ENCODE results near the gene ZKSCAN4. TPM values are rescaled to one million over a fixed set of nuclear protein-coding genes. Genes with fewer than 3 reads are reported as not detected.

The ZKSCAN4 gene
- polyA plus RNA-seq, 1 of the 3 experiments (the other 2 are of a cell fraction), result 2.9 TPM

DNA sequence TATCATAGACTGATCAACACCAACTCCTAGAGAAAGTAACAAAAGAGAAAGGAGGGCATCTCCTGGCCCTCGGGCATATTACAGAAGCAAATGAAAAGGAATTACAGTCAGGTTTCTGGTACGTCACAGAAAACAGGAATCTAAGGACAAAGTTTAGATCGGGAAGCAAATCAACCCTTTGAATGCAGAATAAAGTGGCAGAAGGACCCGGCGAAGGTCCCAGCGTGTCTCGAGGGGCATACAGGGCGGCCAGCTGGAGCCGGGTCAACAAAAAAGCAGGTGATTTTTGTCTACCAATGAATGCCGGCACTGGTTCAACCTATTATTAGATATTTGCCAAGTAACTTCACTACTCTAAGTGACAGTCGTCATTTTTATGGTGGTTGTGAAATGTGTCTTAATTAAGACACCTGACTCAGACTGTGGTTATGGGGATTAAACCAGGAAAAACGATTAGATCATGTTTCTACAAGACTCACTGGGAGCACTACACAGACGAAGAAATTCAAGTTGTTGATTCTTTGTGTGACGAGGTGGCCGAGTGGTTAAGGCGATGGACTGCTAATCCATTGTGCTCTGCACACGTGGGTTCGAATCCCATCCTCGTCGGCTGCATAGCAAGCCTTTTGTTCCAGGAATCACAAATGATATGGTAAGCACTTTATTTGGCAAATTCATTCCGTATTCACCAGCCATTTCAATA, 39.4 kb downstream of the ZKSCAN4 start (continued):
- TF ChIP-seq, protein P1, sequence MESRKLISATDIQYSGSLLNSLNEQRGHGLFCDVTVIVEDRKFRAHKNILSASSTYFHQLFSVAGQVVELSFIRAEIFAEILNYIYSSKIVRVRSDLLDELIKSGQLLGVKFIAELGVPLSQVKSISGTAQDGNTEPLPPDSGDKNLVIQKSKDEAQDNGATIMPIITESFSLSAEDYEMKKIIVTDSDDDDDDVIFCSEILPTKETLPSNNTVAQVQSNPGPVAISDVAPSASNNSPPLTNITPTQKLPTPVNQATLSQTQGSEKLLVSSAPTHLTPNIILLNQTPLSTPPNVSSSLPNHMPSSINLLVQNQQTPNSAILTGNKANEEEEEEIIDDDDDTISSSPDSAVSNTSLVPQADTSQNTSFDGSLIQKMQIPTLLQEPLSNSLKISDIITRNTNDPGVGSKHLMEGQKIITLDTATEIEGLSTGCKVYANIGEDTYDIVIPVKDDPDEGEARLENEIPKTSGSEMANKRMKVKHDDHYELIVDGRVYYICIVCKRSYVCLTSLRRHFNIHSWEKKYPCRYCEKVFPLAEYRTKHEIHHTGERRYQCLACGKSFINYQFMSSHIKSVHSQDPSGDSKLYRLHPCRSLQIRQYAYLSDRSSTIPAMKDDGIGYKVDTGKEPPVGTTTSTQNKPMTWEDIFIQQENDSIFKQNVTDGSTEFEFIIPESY (IDR thresholded peaks at IDR 0.05; ENCODE audit: borderline replicate concordance, low read depth), result 0 out of 2 replicates have a peak, but pooled peaks have one; percentile 25
- no peak for TF ChIP-seq SIN3A (IDR thresholded peaks at IDR 0.05; ENCODE audit: borderline replicate concordance, low read depth, low read length)
- TF ChIP-seq TCF12 (IDR thresholded peaks at IDR 0.05), result no peak
- TF ChIP-seq POLR2AphosphoS5 (IDR thresholded peaks at IDR 0.05; ENCODE audit: low read depth, low read length), result no peak
- TF ChIP-seq RFX5 (IDR thresholded peaks at IDR 0.05; ENCODE audit: low read length), result no peak
- peak; percentile 87; the same call in 1 of the 2 replicates for TF ChIP-seq TEAD4 (IDR thresholded peaks at IDR 0.05; ENCODE audit: borderline replicate concordance, insufficient read depth)
- TF ChIP-seq, protein P2, sequence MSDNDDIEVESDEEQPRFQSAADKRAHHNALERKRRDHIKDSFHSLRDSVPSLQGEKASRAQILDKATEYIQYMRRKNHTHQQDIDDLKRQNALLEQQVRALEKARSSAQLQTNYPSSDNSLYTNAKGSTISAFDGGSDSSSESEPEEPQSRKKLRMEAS (IDR thresholded peaks at IDR 0.05; ENCODE audit: low read depth), result no peak
- TF ChIP-seq RCOR1 (IDR thresholded peaks at IDR 0.05; ENCODE audit: low read length), result no peak
- no peak for TF ChIP-seq NRF1 (IDR thresholded peaks at IDR 0.05; ENCODE audit: low read depth, low read length)
- no peak for TF ChIP-seq MXI1 (IDR thresholded peaks at IDR 0.05; ENCODE audit: low read depth, low read length)
- TF ChIP-seq SMC3 (IDR thresholded peaks at IDR 0.05; ENCODE audit: low read depth, low read length), result no peak

DNA sequence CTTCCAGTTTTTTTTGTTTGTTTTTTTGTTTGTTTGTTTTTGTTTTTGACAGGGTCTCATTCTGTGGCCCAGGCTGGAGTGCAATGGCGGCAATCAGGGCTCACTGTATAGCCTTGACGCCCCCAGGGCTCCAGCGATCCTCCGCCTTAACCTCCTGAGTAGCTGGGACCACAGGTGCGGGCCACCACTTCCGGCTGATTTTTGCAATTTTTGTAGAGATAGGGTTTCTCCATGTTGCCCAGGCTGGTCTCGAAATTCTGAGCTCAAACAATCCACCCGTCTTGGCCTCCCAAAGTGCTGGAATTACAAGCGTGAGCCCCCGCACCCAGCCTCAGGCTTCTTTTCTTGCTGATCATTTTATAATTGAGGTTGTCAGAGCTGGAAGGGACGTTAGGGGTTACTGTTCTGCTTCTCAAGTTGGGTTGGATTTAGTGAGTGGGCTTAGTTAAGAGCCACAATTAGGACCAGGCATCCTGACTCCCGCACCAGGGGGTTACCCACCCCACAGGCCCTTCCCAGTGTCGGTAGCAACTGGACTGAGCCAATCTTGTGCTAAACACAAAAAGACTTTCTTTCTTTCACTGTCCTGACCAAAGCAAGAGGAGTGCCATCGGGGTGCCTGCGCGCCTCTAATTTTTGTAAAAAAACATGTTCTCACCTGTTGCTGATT, 40.1 kb downstream of the ZKSCAN4 start:
- Histone ChIP-seq H3F3A (replicated peaks; ENCODE audit: insufficient read depth) (peaks cover 6% of the 10 kb centered on the region), H3K4me2 (peak overlapping the region; percentile 65), H3K9me2 (no peaks in the 10 kb centered on the region), H3K79me2 (ENCODE audit: insufficient read depth) (no peaks in the 10 kb centered on the region), H2AFZ (ENCODE audit: low read depth) (peak overlapping the region; percentile 56), H3K9ac (peak overlapping the region; percentile 30; the same call in 1 of the 2 replicates), H4K20me1 (ENCODE audit: insufficient read depth) (no peaks in the 10 kb centered on the region), H3K27me3 (ENCODE audit: insufficient read depth) (peaks cover 44% of the 10 kb centered on the region; the same call in 1 of the 2 replicates), H3K4me1 (ENCODE audit: control insufficient read depth in 1 of 2, insufficient read depth in 2 of 2, low read depth in 1 of 2, low read length in 1 of 2) (peaks cover 0 to 15% of the 10 kb centered on the region in 2 experiments; a peak in 3 of 4 replicates), H3K9me3 (no peaks in the 10 kb centered on the region), H3K4me3 (ENCODE audit: low read depth in 2 of 2, low read length in 1 of 2) (peak overlapping the region; percentile 62 to 63), H3K36me3 (replicated peaks in 1 of 2; ENCODE audit: control insufficient read depth in 1 of 2, insufficient read depth in 2 of 2, low read length in 1 of 2) (no peaks in the 10 kb centered on the region), H3K27ac (ENCODE audit: low read depth in 2 of 2, low read length in 1 of 2) (no peak overlapping the region)
- no peak for TF ChIP-seq CHD2 (IDR thresholded peaks at IDR 0.05; ENCODE audit: low read length, partially characterized antibody)
- no peak for TF ChIP-seq GATA2 (CRISPR knock-in tag; IDR thresholded peaks at IDR 0.05)
- TF ChIP-seq, protein P3, sequence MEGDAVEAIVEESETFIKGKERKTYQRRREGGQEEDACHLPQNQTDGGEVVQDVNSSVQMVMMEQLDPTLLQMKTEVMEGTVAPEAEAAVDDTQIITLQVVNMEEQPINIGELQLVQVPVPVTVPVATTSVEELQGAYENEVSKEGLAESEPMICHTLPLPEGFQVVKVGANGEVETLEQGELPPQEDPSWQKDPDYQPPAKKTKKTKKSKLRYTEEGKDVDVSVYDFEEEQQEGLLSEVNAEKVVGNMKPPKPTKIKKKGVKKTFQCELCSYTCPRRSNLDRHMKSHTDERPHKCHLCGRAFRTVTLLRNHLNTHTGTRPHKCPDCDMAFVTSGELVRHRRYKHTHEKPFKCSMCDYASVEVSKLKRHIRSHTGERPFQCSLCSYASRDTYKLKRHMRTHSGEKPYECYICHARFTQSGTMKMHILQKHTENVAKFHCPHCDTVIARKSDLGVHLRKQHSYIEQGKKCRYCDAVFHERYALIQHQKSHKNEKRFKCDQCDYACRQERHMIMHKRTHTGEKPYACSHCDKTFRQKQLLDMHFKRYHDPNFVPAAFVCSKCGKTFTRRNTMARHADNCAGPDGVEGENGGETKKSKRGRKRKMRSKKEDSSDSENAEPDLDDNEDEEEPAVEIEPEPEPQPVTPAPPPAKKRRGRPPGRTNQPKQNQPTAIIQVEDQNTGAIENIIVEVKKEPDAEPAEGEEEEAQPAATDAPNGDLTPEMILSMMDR (IDR thresholded peaks at IDR 0.05), result no peak
- WGBS (ENCODE audit: low lambda C conversion rate), result 18% methylated on average over 16 of the region's 16 CpGs
- ChIA-PET CTCF (interaction anchor here (2.2 kb wide), 1 partner anchor 144 kb away, joined by 5 read pairs; no protein-coding TSS in a partner anchor), POLR2A (interaction anchor here (0.7 kb wide), 1 partner anchor 1115 kb away, joined by 3 read pairs; no protein-coding TSS in a partner anchor)
- DNase-seq, result no peak

Measured in SK-N-SH (cell line).